Urinary bladder (tissue), 4 donors: ENCODE results near the gene ERO1A. TPM values are rescaled to one million over a fixed set of nuclear protein-coding genes. Genes with fewer than 3 reads are reported as not detected.

Source experiments
- DNase-seq: peaks from one replicate; pipeline ENCODE4 v3.0.0-alpha.2; 2015; ENCODE audit errors: extremely low spot score
- H3K27ac ChIP-seq: one replicate; pipeline ENCODE4 v1.5.1; 2013; ENCODE audit warnings: low read depth, mild to moderate bottlenecking, moderate library complexity
- H3K36me3 ChIP-seq: one replicate; pipeline ENCODE4 v1.6.1; 2013; ENCODE audit warnings: mild to moderate bottlenecking, moderate library complexity; ENCODE audit not compliant: insufficient read depth
- H3K4me1 ChIP-seq: one replicate; pipeline ENCODE4 v1.6.1; 2013; ENCODE audit warnings: mild to moderate bottlenecking, moderate library complexity; ENCODE audit not compliant: insufficient read depth
- H3K4me3 ChIP-seq: one replicate; pipeline ENCODE4 v1.5.1; 2013; ENCODE audit warnings: low read depth, low read length
- whole genome bisulfite sequencing: extraction: QIAGEN DNeasy Blood & Tissue Kit; methylation state at CpG from one replicate; pipeline ENCODE4 v1.1.7; 2013; 5-methylcytosine and 5-hydroxymethylcytosine counted together
- polyA plus RNA-seq: library from polyadenylated mRNA; stranded (reverse); fragments of 200-250 nt; gene quantifications from one replicate; pipeline ENCODE4 v1.2.3, GENCODE V29; 2013
- total RNA-seq: library from RNA; depleted of rRNA; stranded (reverse); fragments of >200 nt; gene quantifications from one replicate; pipeline ENCODE4 v1.2.3, GENCODE V29; 2014
- donor health status: healthy with polysubstance abuse.
- donor health status: healthy.

Gene ERO1A
- total and polyA plus RNA-seq, 2 donors: 15.4 to 87.4 TPM

- H3K27ac ChIP-seq: no peak overlapping the region
- H3K4me3 ChIP-seq: no peak overlapping the region
- WGBS: 98% methylated on average over 6 of the region's 6 CpGs
- H3K36me3 ChIP-seq: peaks cover 8% of the 10 kb centered on the region
- DNase-seq: no peak
- H3K4me1 ChIP-seq: no peaks in the 10 kb centered on the region
Observed at GRCh38 chr14:52716155-52716554, 20.8 kb upstream of the ERO1A start.

- H3K4me1 ChIP-seq: no peaks in the 10 kb centered on the region
- H3K36me3 ChIP-seq: peaks cover 10% of the 10 kb centered on the region
- DNase-seq: no peak
- 46% methylated on average over 1 of the region's 1 CpG for WGBS
- H3K27ac ChIP-seq: no peak overlapping the region
- no peak overlapping the region for H3K4me3 ChIP-seq
Observed at GRCh38 chr14:52711666-52712065, 16.3 kb upstream of the ERO1A start.

- H3K4me3 ChIP-seq: peak within 1 kb of the TSS; percentile 56
- peak; percentile 89 for DNase-seq
- under 1% methylated on average over 43 of the region's 43 CpGs for WGBS
Observed at GRCh38 chr14:52706724-52707706, 11.7 kb upstream of the ERO1A start, which contains the start of gene PSMC6. Gene PSMC6 (plus strand): TSS chr14:52707200. CDS start chr14:52707220, 20 bp downstream.

GRCh38 chr14:52706286-52706685, 10.9 kb upstream of the ERO1A start:
- WGBS: 78% methylated on average over 5 of the region's 5 CpGs

More at GRCh38 chr14:52706724-52707706, 11.7 kb upstream of the ERO1A start, which contains the start of gene PSMC6:
- H3K4me1 ChIP-seq: no peaks in the 10 kb centered on the region
- peak within 1 kb of the TSS; percentile 87 for H3K27ac ChIP-seq
- peaks cover 2% of the 10 kb centered on the region for H3K36me3 ChIP-seq

GRCh38 chr14:52703664-52704063, 8.3 kb upstream of the ERO1A start:
- 90% methylated on average over 2 of the region's 2 CpGs for WGBS
- no peaks in the 10 kb centered on the region for H3K4me1 ChIP-seq
- H3K36me3 ChIP-seq: no peaks in the 10 kb centered on the region
- H3K27ac ChIP-seq: no peak overlapping the region
- H3K4me3 ChIP-seq: no peak overlapping the region
- DNase-seq: no peak

More at GRCh38 chr14:52706286-52706685, 10.9 kb upstream of the ERO1A start:
- Histone ChIP-seq H3K27ac (peak overlapping the region; percentile 87), H3K36me3 (peaks cover 2% of the 10 kb centered on the region), H3K4me1 (no peaks in the 10 kb centered on the region), H3K4me3 (no peak overlapping the region)
- DNase-seq: no peak

- Histone ChIP-seq H3K4me1 (no peaks in the 10 kb centered on the region), H3K36me3 (no peaks in the 10 kb centered on the region), H3K27ac (no peak overlapping the region), H3K4me3 (no peak overlapping the region)
- DNase-seq: no peak
- 66% methylated on average over 3 of the region's 3 CpGs for WGBS
Observed at GRCh38 chr14:52703225-52703624, 7.9 kb upstream of the ERO1A start.

GRCh38 chr14:52701223-52701622, 5.9 kb upstream of the ERO1A start:
- H3K4me3 ChIP-seq: no peak overlapping the region
- no peak for DNase-seq
- H3K27ac ChIP-seq: no peak overlapping the region
- WGBS: 68% methylated on average over 3 of the region's 3 CpGs
- H3K4me1 ChIP-seq: no peaks in the 10 kb centered on the region
- H3K36me3 ChIP-seq: no peaks in the 10 kb centered on the region

- peak overlapping the region; percentile 10 for H3K27ac ChIP-seq
- 29% methylated on average over 2 of the region's 2 CpGs for WGBS
- DNase-seq: no peak
Observed at GRCh38 chr14:52700701-52701172, 5.4 kb upstream of the ERO1A start.

GRCh38 chr14:52694761-52695480, 437 bp downstream of the ERO1A start:
- WGBS: 1% methylated on average over 46 of the region's 46 CpGs
- peak overlapping the region; percentile 95 for H3K4me3 ChIP-seq
- DNase-seq: no peak
- H3K36me3 ChIP-seq: no peaks in the 10 kb centered on the region
- H3K4me1 ChIP-seq: no peaks in the 10 kb centered on the region
- H3K27ac ChIP-seq: peak overlapping the region; percentile 99

More at GRCh38 chr14:52700701-52701172, 5.4 kb upstream of the ERO1A start:
- Histone ChIP-seq H3K36me3 (no peaks in the 10 kb centered on the region), H3K4me1 (no peaks in the 10 kb centered on the region), H3K4me3 (no peak overlapping the region)

- 97% methylated on average over 7 of the region's 7 CpGs for WGBS
- H3K4me3 ChIP-seq: no peak overlapping the region
Observed at GRCh38 chr14:52693532-52693931, 1.8 kb downstream of the ERO1A start.

GRCh38 chr14:52693036-52693435, 2.3 kb downstream of the ERO1A start:
- no peaks in the 10 kb centered on the region for H3K4me1 ChIP-seq
- 74% methylated on average over 3 of the region's 3 CpGs for WGBS
- no peak overlapping the region for H3K27ac ChIP-seq
- no peak for DNase-seq
- no peaks in the 10 kb centered on the region for H3K36me3 ChIP-seq
- no peak overlapping the region for H3K4me3 ChIP-seq

More at GRCh38 chr14:52693532-52693931, 1.8 kb downstream of the ERO1A start:
- Histone ChIP-seq H3K36me3 (no peaks in the 10 kb centered on the region), H3K27ac (no peak overlapping the region), H3K4me1 (no peaks in the 10 kb centered on the region)
- DNase-seq: no peak

- Histone ChIP-seq H3K36me3 (no peaks in the 10 kb centered on the region), H3K4me1 (no peaks in the 10 kb centered on the region), H3K4me3 (no peak overlapping the region), H3K27ac (no peak overlapping the region)
- WGBS: 65% methylated on average over 5 of the region's 5 CpGs
- DNase-seq: no peak
Observed at GRCh38 chr14:52692248-52692962, 3.0 kb downstream of the ERO1A start.
